Effector memory CD4-positive, alpha-beta T cell (primary cell): ENCODE data around the gene ARRDC1.
"Not testable (repeated sequence)": the region's sequence is repeated elsewhere in the genome, so short reads cannot be mapped to it uniquely, and the experiment has no call there.

Experiments used
- DNase-seq, 3 donors: peaks; one replicate each; pipeline ENCODE4 v3.0.0-alpha.2; 2020
- H3K27ac ChIP-seq: 2 replicates; pipeline ENCODE4 v1.7.0; 2013; ENCODE audit warnings: mild to moderate bottlenecking, low read length, moderate library complexity; ENCODE audit not compliant: insufficient read depth, poor library complexity, severe bottlenecking
- H3K27me3 ChIP-seq: replicated peaks from 2 replicates; pipeline ENCODE4 v1.7.0; 2013; ENCODE audit warnings: mild to moderate bottlenecking, low read length; ENCODE audit not compliant: insufficient read depth, control insufficient read depth, poor library complexity, severe bottlenecking
- H3K36me3 ChIP-seq: 2 replicates; pipeline ENCODE4 v1.7.0; 2013; ENCODE audit warnings: mild to moderate bottlenecking, low read length, moderate library complexity; ENCODE audit not compliant: control insufficient read depth, insufficient read depth
- H3K4me1 ChIP-seq: 2 replicates; pipeline ENCODE4 v1.7.0; 2013; ENCODE audit warnings: low read length, mild to moderate bottlenecking; ENCODE audit not compliant: control insufficient read depth, insufficient read depth, poor library complexity, severe bottlenecking
- H3K4me3 ChIP-seq: 2 replicates; pipeline ENCODE4 v1.7.0; 2013; ENCODE audit warnings: low read length, low read depth, mild to moderate bottlenecking; ENCODE audit not compliant: insufficient read depth, poor library complexity, severe bottlenecking
- H3K9me3 ChIP-seq: 2 replicates; pipeline ENCODE4 v1.7.0; 2013; ENCODE audit warnings: mild to moderate bottlenecking, low read length, moderate library complexity; ENCODE audit not compliant: control insufficient read depth

Gene ARRDC1

DNA sequence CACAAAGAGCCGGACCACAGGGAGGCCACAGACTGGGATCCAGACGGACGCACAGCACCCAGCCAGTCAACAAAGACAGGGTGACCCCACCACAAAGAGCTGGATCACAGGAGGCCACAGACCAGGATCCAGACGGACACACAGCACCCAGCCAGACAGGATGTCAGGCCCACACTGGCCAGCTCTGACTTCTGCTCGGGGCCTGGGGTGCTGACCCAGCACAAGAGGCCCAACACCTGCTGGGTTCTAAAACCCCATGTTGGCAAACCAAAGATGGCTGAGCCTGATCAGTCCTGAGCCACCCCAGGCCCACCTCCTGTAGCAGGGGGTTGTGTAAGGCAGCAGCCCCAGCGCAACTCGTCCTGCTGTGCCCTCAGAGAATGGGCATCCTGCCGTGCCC is 21.5 kb upstream of the ARRDC1 start:
- DNase-seq, result no peak
- H3K36me3 ChIP-seq, result peaks cover 37% of the 10 kb centered on the region
- H3K27me3 ChIP-seq, result no peaks in the 10 kb centered on the region
- H3K4me1 ChIP-seq, result peaks cover 4% of the 10 kb centered on the region
- no peak overlapping the region for H3K27ac ChIP-seq
- H3K4me3 ChIP-seq, result no peak overlapping the region
- H3K9me3 ChIP-seq, result no peaks in the 10 kb centered on the region

DNA sequence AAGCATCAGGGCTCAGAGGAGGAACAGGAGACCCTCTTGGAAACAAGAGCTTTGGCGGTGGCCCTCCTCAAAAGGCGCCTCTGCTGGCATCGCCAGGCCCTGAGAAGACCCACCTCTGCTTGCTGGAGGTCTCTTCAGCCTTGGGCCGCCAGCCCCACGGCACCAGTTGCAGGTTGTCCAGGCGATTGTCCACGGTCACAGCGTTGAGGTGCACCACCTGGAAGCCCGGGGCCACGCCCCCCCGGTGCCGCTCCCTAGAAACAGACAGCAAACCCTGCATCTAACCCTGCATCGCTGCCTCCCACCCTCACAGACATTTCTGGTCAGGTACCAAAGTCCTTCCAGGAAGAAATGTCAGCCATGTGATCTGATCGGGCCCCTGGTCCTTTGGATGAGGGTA is 18.6 kb upstream of the ARRDC1 start:
- no peak overlapping the region for H3K27ac ChIP-seq
- no peaks in the 10 kb centered on the region for H3K9me3 ChIP-seq
- H3K4me3 ChIP-seq, result no peak overlapping the region
- H3K27me3 ChIP-seq, result no peaks in the 10 kb centered on the region
- H3K36me3 ChIP-seq, result peaks cover 37% of the 10 kb centered on the region
- no peak for DNase-seq
- peaks cover 12% of the 10 kb centered on the region for H3K4me1 ChIP-seq

DNA sequence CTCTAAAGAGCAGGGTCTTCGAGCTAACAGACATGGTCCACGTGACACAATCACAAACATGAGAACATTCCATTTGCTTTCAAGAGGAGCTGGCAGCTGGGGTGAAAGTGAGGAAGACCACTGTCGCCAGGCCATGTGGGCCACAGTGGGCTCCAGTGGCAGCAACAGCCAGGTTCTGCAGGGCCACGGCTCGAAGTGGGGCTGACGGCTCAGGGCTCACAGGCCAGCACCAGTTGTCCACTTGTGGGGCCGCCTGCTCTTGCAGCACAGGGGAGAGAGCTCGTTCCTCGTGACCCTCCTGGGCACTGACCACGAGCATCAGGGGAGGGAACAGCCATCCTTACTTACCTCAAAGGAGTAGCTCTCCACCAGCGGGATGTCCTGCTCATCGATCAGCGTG is 17.2 kb upstream of the ARRDC1 start:
- no peak for DNase-seq
- Histone ChIP-seq H3K27ac (no peak overlapping the region), H3K36me3 (peaks cover 28% of the 10 kb centered on the region), H3K27me3 (no peaks in the 10 kb centered on the region), H3K4me1 (peaks cover 12% of the 10 kb centered on the region), H3K4me3 (no peak overlapping the region), H3K9me3 (no peaks in the 10 kb centered on the region)

DNA sequence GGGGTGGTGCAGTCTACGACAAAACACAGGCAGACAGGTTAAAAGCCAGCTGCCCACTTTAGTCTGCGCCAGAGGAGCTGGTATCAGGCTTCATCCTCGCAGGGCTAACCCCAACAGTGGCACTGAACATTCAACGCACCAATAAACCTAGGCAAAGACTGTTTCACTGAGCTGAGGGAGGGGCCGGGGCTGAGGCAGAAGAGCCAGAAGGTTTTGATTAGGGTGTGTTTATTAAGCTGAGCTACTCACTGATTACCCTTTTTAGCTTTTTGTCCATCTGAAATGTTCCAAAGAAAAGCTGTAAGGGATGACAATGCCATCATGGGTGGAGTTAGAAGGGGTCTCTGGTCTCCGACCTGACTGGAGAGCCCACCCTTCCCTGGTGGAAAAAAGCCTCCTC is 16.6 kb upstream of the ARRDC1 start:
- Histone ChIP-seq H3K27ac (no peak overlapping the region), H3K4me3 (peak overlapping the region; percentile 51), H3K27me3 (no peaks in the 10 kb centered on the region), H3K4me1 (peaks cover 12% of the 10 kb centered on the region), H3K9me3 (no peaks in the 10 kb centered on the region), H3K36me3 (peaks cover 28% of the 10 kb centered on the region)
- DNase-seq, result no peak

DNA sequence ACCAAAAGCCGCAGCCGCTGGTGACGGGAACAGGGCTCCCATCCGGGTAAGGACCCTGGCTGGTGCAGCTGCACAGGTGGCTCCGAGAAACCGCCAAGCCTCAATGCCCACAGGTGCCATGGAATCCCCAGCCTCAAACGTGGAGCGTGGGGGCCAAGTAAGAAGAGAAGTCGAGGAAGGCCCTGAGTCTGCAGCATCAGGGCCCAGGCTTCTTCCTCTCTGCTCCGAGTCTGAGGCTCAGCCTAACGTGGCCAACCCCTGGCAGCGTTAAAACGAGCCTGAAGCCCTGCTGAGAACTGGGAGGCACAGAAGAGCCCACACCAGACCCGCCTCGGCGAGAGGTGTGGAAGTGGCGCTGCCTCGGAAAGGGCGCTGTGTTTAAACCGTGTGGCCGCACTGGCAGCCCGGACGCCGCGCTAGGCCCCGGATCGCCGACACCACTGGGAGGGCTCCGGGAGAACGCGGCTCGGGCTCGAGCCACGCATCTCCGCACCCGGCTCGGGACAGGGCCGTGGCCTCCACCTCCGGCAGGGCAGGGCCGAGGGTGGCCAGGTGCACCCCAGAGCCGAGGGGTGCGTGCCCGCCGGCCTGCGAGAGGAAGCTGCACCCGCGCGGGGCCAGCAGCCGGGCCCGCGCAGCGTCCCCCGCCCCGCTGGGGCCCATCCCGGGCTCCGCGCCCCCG is 15.9 kb upstream of the ARRDC1 start:
- DNase-seq, result no peak
- Histone ChIP-seq H3K4me1 (peaks cover 12% of the 10 kb centered on the region), H3K27me3 (no peaks in the 10 kb centered on the region), H3K36me3 (peaks cover 24% of the 10 kb centered on the region), H3K9me3 (no peaks in the 10 kb centered on the region), H3K27ac (no peak overlapping the region), H3K4me3 (peak overlapping the region; percentile 51)

DNA sequence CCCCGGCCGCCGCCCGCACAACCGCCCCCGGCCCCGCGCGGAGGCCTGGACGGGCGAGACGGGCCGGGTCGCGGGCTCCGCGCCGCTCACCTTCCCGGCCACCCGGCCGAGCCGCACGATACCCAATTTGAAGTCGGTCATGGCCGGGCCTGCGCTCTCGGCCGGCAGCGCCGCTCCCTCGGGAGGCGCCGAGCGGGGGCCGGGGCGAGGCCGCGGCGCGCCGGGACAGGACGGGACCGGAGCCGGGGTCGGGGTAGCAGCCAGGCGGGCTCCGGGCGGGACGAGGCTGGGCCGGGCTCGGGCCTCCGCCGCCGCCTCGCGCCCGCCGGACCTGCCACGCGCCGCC is 15.4 kb upstream of the ARRDC1 start:
- no peak for DNase-seq
- peaks cover 12% of the 10 kb centered on the region for H3K4me1 ChIP-seq
- peaks cover 24% of the 10 kb centered on the region for H3K36me3 ChIP-seq
- H3K27me3 ChIP-seq, result no peaks in the 10 kb centered on the region
- no peak overlapping the region for H3K27ac ChIP-seq
- H3K9me3 ChIP-seq, result no peaks in the 10 kb centered on the region
- peak overlapping the region; percentile 51 for H3K4me3 ChIP-seq

DNA sequence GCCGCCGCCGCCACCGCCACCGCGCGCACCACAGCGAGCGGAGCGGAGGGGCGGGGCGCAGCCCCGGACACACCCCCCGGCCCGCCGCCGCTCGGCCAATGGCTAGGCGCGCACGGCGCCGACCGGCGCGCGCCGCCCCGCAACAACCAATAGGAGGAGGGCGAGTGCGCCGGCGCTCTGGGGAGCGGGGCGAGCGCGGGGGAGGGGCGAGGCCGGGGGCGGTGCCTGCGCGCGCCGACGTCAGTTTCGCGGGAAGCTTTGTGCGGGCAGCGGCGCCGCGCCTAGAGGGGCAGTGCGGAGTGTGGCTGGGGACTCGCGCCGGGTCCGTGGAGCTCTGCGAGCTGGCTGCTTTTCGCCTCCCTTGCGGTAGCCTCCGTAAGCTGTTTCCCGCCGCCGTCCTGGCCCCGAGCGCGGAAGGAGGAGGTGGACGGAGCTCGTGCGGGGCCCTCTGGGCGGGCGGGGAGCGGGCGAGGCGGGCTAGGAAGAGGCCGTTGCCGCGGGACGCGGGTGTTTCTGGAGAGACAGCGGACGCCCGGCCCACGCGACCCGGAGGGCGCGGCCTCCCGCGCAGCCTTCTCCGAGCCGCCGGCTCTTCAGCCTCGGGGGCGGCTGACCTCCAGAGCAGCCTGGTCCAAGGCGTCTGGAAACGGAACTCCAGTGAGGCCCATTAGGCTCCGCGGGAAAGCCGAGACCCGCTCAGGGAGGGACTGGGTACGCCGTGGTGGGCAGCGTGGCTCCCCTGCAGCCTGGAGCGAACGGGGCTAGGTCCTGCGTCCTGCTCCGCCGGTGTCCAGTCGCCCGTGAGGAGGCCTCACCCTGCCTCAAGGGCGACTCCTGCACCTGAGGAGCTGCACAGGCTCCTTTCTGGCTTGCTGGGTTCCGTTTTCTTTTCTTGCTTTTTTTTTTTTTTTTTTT is 14.8 kb upstream of the ARRDC1 start, which contains the start of gene ZMYND19:
ZMYND19 (minus strand) TSS at position 44 of the 915 bp plus-strand sequence. CDS start 249 bp downstream, outside the sequence.
- peak within 1 kb of the TSS; percentile 45 for H3K27ac ChIP-seq
- peaks cover 24% of the 10 kb centered on the region for H3K36me3 ChIP-seq
- H3K4me1 ChIP-seq, result peaks cover 12% of the 10 kb centered on the region
- DNase-seq, result peak; percentile 79 to 87 (median 83)
- H3K9me3 ChIP-seq, result no peaks in the 10 kb centered on the region
- H3K27me3 ChIP-seq, result no peaks in the 10 kb centered on the region
- H3K4me3 ChIP-seq, result peak within 1 kb of the TSS; percentile 76

DNA sequence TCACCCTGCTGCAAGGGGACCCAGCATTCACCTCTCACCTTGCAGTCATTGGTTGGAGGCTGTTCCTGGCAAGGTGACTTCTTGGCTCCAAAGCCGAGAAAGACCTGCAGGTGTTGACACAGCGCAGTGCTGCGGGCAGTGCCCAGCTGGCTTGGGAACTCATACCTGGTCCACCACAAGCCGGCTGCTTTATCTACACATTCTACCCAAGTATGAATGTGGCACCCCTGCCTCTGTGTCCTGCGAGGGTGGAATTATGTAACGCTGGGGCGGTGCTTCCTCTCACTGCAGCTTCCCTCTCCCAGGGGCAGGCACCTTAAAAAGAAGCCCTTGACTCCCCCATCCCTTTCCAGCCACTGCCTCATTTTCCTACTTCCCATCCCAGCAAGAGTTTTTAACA is 12.7 kb upstream of the ARRDC1 start:
- H3K4me3 ChIP-seq, result no peak overlapping the region
- H3K27me3 ChIP-seq, result no peaks in the 10 kb centered on the region
- H3K4me1 ChIP-seq, result peaks cover 12% of the 10 kb centered on the region
- H3K36me3 ChIP-seq, result peaks cover 4% of the 10 kb centered on the region
- no peak overlapping the region for H3K27ac ChIP-seq
- H3K9me3 ChIP-seq, result no peaks in the 10 kb centered on the region
- no peak for DNase-seq

DNA sequence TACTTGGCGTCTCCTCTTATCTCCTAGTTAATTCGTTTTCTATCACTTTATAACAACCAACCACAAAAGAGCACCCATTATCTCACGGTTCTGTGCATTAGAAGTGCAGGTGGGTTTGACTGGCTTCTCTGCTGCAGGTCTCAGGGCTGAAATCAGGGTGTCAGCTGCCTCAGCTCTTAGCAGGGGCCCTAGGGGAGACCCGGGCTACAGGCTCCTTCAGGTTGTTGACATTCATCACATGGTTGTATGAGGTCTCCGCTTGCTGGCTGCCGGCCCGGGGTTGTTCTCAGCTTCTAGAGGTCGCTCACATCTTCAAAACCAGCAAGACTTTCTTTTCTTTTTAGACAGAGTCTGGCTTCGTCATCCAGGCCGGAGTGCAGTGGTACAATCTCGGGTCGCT is 12.3 kb upstream of the ARRDC1 start:
- H3K4me3 ChIP-seq, result no peak overlapping the region
- peaks cover 12% of the 10 kb centered on the region for H3K4me1 ChIP-seq
- no peak for DNase-seq
- H3K27ac ChIP-seq, result no peak overlapping the region
- H3K27me3 ChIP-seq, result no peaks in the 10 kb centered on the region
- peaks cover under 1% of the 10 kb centered on the region for H3K36me3 ChIP-seq
- H3K9me3 ChIP-seq, result no peaks in the 10 kb centered on the region

DNA sequence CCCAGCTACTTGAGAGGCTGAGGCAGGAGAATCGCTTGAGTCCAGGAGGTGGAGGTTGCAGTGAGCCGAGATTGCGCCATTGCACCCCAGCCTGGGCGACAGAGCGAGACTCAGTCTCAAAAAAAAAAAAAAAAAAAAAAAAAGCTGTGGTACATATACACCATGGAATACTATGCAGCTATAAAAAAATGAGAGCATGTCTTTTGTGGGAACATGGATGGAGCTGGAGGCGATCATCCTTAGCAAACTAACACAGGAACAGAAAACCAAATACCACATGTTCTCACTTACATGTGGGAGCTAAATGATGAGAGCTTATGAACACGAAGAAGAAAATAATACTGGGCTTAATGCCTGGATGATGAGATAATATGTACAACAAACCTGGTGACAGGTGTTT is 8.9 kb upstream of the ARRDC1 start:
- H3K36me3 ChIP-seq, H3K27me3 ChIP-seq, H3K9me3 ChIP-seq, H3K4me1 ChIP-seq, H3K27ac ChIP-seq, DNase-seq, H3K4me3 ChIP-seq: not testable (repeated sequence)
